Endothelial cell of umbilical vein (primary cell): Measurements from ENCODE around the gene TAOK1.

ENCODE experiments used
- CTCF ChIP-seq, 2 donors: IDR thresholded peaks; 1 replicate in 1 of 2; 2 replicates in 1 of 2; pipeline ENCODE4 v1.5.1; 2011; ENCODE audit warnings: low read length in 2 of 2, mild to moderate bottlenecking in 2 of 2, moderate library complexity in 2 of 2, control low read depth in 1 of 2, inconsistent platforms in 1 of 2, low read depth in 1 of 2; ENCODE audit not compliant: insufficient read depth in 1 of 2; ENCODE audit errors: extremely low read depth in 1 of 2
- EZH2 ChIP-seq: IDR thresholded peaks from 2 replicates; pipeline ENCODE4 v1.6.1; 2012; ENCODE audit warnings: borderline replicate concordance, low read depth, mild to moderate bottlenecking, moderate library complexity, low read length, inconsistent platforms; ENCODE audit not compliant: severe bottlenecking
- FOS ChIP-seq: IDR thresholded peaks from 2 replicates; pipeline ENCODE4 v1.6.1; 2011; ENCODE audit warnings: mild to moderate bottlenecking, low read length, moderate library complexity, borderline replicate concordance; ENCODE audit not compliant: insufficient read depth
- JUN ChIP-seq: IDR thresholded peaks from 2 replicates; pipeline ENCODE4 v1.6.1; 2011; ENCODE audit warnings: borderline replicate concordance, low read depth; ENCODE audit not compliant: insufficient read length, insufficient read depth
- MAX ChIP-seq: IDR thresholded peaks from 2 replicates; pipeline ENCODE4 v1.6.1; 2011; ENCODE audit not compliant: insufficient read depth, insufficient read length
- MYC ChIP-seq: IDR thresholded peaks from one replicate; pipeline ENCODE4 v1.6.1; 2011; ENCODE audit warnings: mild to moderate bottlenecking, low read depth, low read length
- POLR2A ChIP-seq: IDR thresholded peaks from 2 replicates; pipeline ENCODE4 v1.6.1; 2012; ENCODE audit warnings: low read depth, mild to moderate bottlenecking, control low read depth, low read length
- POLR2AphosphoS5 ChIP-seq: IDR thresholded peaks from 2 replicates; pipeline ENCODE4 v1.6.1; 2012; ENCODE audit warnings: low read depth, mild to moderate bottlenecking, control low read depth, low read length, moderate library complexity; ENCODE audit not compliant: insufficient read depth

- no peak for TF ChIP-seq POLR2AphosphoS5
- no peak for TF ChIP-seq CTCF (IDR thresholded peaks at IDR 0.05; ENCODE audit: extremely low read depth in 1 of 2, insufficient read depth in 1 of 2, low read depth in 1 of 2, low read length in 2 of 2)
- TF ChIP-seq MAX = no peak
- TF ChIP-seq POLR2A = no peak
- TF ChIP-seq EZH2 = no peak
- no peak for TF ChIP-seq JUN
- TF ChIP-seq FOS = no peak
- no peak for TF ChIP-seq MYC
Observed at GRCh38 chr17:29518359-29518758, 128.2 kb downstream of the TAOK1 start.
